ENCODE measurements around the gene SYNGR4.

Gene SYNGR4

GRCh38 chr19:48400018-48400742 is 36.0 kb downstream of the SYNGR4 start:
- FAIRE-seq, result peak; percentile 73
- no peak for DNase-seq (ENCODE audit: insufficient read length)
- TF ChIP-seq TAF1 (IDR thresholded peaks at IDR 0.05; ENCODE audit: borderline replicate concordance, low read depth, low read length) (no peak), POLR2AphosphoS5 (IDR thresholded peaks at IDR 0.05; ENCODE audit: low read depth, low read length) (no peak)

- FAIRE-seq (no peak), DNase-seq (ENCODE audit: insufficient read length) (no peak)
- TF ChIP-seq TAF1 (IDR thresholded peaks at IDR 0.05; ENCODE audit: borderline replicate concordance, low read depth, low read length), result no peak
- TF ChIP-seq POLR2A (IDR thresholded peaks at IDR 0.05; ENCODE audit: low read depth, low read length), result no peak
- no peak for TF ChIP-seq POLR2AphosphoS5 (IDR thresholded peaks at IDR 0.05; ENCODE audit: low read depth, low read length)
These were observed 37.1 kb downstream of the SYNGR4 start for GRCh38 chr19:48401287-48401686.

- peak; percentile 61 for DNase-seq (ENCODE audit: insufficient read length)
- TF ChIP-seq POLR2A (IDR thresholded peaks at IDR 0.05; ENCODE audit: low read depth, low read length) (no peak), POLR2AphosphoS5 (IDR thresholded peaks at IDR 0.05; ENCODE audit: low read depth, low read length) (no peak), TAF1 (IDR thresholded peaks at IDR 0.05; ENCODE audit: borderline replicate concordance, low read depth, low read length) (no peak)
- FAIRE-seq, result peak; percentile 87
These were observed 39.4 kb downstream of the SYNGR4 start for GRCh38 chr19:48403606-48404005.

- no peak for TF ChIP-seq TAF1 (IDR thresholded peaks at IDR 0.05; ENCODE audit: borderline replicate concordance, low read depth, low read length)
- no peak for TF ChIP-seq POLR2A (IDR thresholded peaks at IDR 0.05; ENCODE audit: low read depth, low read length)
- TF ChIP-seq POLR2AphosphoS5 (IDR thresholded peaks at IDR 0.05; ENCODE audit: low read depth, low read length), result no peak
- FAIRE-seq, result no peak
These were observed 41.0 kb downstream of the SYNGR4 start for GRCh38 chr19:48405010-48405659.

GRCh38 chr19:48405850-48406249 is 41.7 kb downstream of the SYNGR4 start:
- FAIRE-seq, result peak; percentile 27
- no peak for DNase-seq (ENCODE audit: insufficient read length)
- TF ChIP-seq POLR2AphosphoS5 (IDR thresholded peaks at IDR 0.05; ENCODE audit: low read depth, low read length) (no peak), TAF1 (IDR thresholded peaks at IDR 0.05; ENCODE audit: borderline replicate concordance, low read depth, low read length) (no peak), POLR2A (IDR thresholded peaks at IDR 0.05; ENCODE audit: low read depth, low read length) (no peak)

More at GRCh38 chr19:48405010-48405659, 41.0 kb downstream of the SYNGR4 start:
- DNase-seq (ENCODE audit: insufficient read length), result no peak

- FAIRE-seq (no peak), DNase-seq (ENCODE audit: insufficient read length) (no peak)
- no peak for TF ChIP-seq POLR2A (IDR thresholded peaks at IDR 0.05; ENCODE audit: low read depth, low read length)
- no peak for TF ChIP-seq POLR2AphosphoS5 (IDR thresholded peaks at IDR 0.05; ENCODE audit: low read depth, low read length)
- no peak for TF ChIP-seq TAF1 (IDR thresholded peaks at IDR 0.05; ENCODE audit: borderline replicate concordance, low read depth, low read length)
These were observed 49.9 kb downstream of the SYNGR4 start for GRCh38 chr19:48413879-48414587.

- peak; percentile 65 for FAIRE-seq
- TF ChIP-seq TAF1 (IDR thresholded peaks at IDR 0.05; ENCODE audit: borderline replicate concordance, low read depth, low read length), result no peak
- DNase-seq (ENCODE audit: insufficient read length), result no peak
These were observed 51.2 kb downstream of the SYNGR4 start for GRCh38 chr19:48415395-48415794.

- TF ChIP-seq POLR2A (IDR thresholded peaks at IDR 0.05; ENCODE audit: low read depth, low read length) (no peak), TAF1 (IDR thresholded peaks at IDR 0.05; ENCODE audit: borderline replicate concordance, low read depth, low read length) (no peak)
- DNase-seq (ENCODE audit: insufficient read length), result no peak
- FAIRE-seq, result no peak
These were observed 51.6 kb downstream of the SYNGR4 start for GRCh38 chr19:48415806-48416221.

GRCh38 chr19:48417421-48417820 is 53.3 kb downstream of the SYNGR4 start:
- no peak for DNase-seq (ENCODE audit: insufficient read length)
- FAIRE-seq, result no peak
- no peak for TF ChIP-seq TAF1 (IDR thresholded peaks at IDR 0.05; ENCODE audit: borderline replicate concordance, low read depth, low read length)
- TF ChIP-seq POLR2AphosphoS5 (IDR thresholded peaks at IDR 0.05; ENCODE audit: low read depth, low read length), result no peak
- TF ChIP-seq POLR2A (IDR thresholded peaks at IDR 0.05; ENCODE audit: low read depth, low read length), result no peak

- DNase-seq (ENCODE audit: insufficient read length), result no peak
- no peak for FAIRE-seq
- TF ChIP-seq TAF1 (IDR thresholded peaks at IDR 0.05; ENCODE audit: borderline replicate concordance, low read depth, low read length), result no peak
- TF ChIP-seq POLR2AphosphoS5 (IDR thresholded peaks at IDR 0.05; ENCODE audit: low read depth, low read length), result no peak
- TF ChIP-seq POLR2A (IDR thresholded peaks at IDR 0.05; ENCODE audit: low read depth, low read length), result no peak
These were observed 54.3 kb downstream of the SYNGR4 start for GRCh38 chr19:48418317-48419064.

Data from GM12892 (cell line).